Stimulated activated CD4-positive, alpha-beta T cell treated with anti-CD3 and anti-CD28 coated beads, Interleukin-1b, Interleukin-23, amount 100 ng/mL, for 1 hour (primary cell): ENCODE measurements around the gene SLC8A1.

Experiments used
- DNase-seq, 2 donors: peaks; one replicate each; pipeline ENCODE4 v3.0.0-alpha.2; 2020; ENCODE audit warnings: low read depth in 2 of 2

Gene SLC8A1

GRCh38 chr2:40273734-40274182, 178.1 kb downstream of the SLC8A1 start:
- DNase-seq = no peak

GRCh38 chr2:40271094-40271493, 180.8 kb downstream of the SLC8A1 start:
- DNase-seq = no peak

GRCh38 chr2:40270372-40270771, 181.5 kb downstream of the SLC8A1 start:
- no peak for DNase-seq

- DNase-seq = no peak
Observed at GRCh38 chr2:40268566-40268965, 183.3 kb downstream of the SLC8A1 start.

- no peak for DNase-seq
Observed at GRCh38 chr2:40266201-40266600, 185.7 kb downstream of the SLC8A1 start.

- DNase-seq = no peak
Observed at GRCh38 chr2:40265602-40266001, 186.3 kb downstream of the SLC8A1 start.

- no peak for DNase-seq
Observed at GRCh38 chr2:40261042-40261441, 190.8 kb downstream of the SLC8A1 start.

- no peak for DNase-seq
Observed at GRCh38 chr2:40260437-40260836, 191.5 kb downstream of the SLC8A1 start.

GRCh38 chr2:40259900-40260299, 192.0 kb downstream of the SLC8A1 start:
- DNase-seq = no peak

GRCh38 chr2:40258135-40258457, 193.8 kb downstream of the SLC8A1 start:
- no peak for DNase-seq

- DNase-seq = no peak
Observed at GRCh38 chr2:40257340-40258134, 194.4 kb downstream of the SLC8A1 start.

- DNase-seq = no peak
Observed at GRCh38 chr2:40256649-40257048, 195.2 kb downstream of the SLC8A1 start.

- no peak for DNase-seq
Observed at GRCh38 chr2:40256008-40256407, 195.9 kb downstream of the SLC8A1 start.

GRCh38 chr2:40255103-40255502, 196.8 kb downstream of the SLC8A1 start:
- no peak for DNase-seq

- no peak for DNase-seq
Observed at GRCh38 chr2:40254611-40255010, 197.3 kb downstream of the SLC8A1 start.

GRCh38 chr2:40251137-40251536, 200.8 kb downstream of the SLC8A1 start:
- no peak for DNase-seq

GRCh38 chr2:40249577-40249976, 202.3 kb downstream of the SLC8A1 start:
- DNase-seq = no peak

GRCh38 chr2:40248294-40248693, 203.6 kb downstream of the SLC8A1 start:
- DNase-seq = no peak

GRCh38 chr2:40244675-40245074, 207.2 kb downstream of the SLC8A1 start:
- no peak for DNase-seq

GRCh38 chr2:40244251-40244650, 207.6 kb downstream of the SLC8A1 start:
- no peak for DNase-seq

GRCh38 chr2:40243581-40244187, 208.2 kb downstream of the SLC8A1 start:
- no peak for DNase-seq

GRCh38 chr2:40242315-40242714, 209.6 kb downstream of the SLC8A1 start:
- no peak for DNase-seq

GRCh38 chr2:40240070-40240469, 211.8 kb downstream of the SLC8A1 start:
- no peak for DNase-seq
